ENCODE measurements around the gene MRPL38.
"Not testable (repeated sequence)": the region's sequence is repeated elsewhere in the genome, so short reads cannot be mapped to it uniquely, and the experiment has no call there.

The MRPL38 gene

DNA sequence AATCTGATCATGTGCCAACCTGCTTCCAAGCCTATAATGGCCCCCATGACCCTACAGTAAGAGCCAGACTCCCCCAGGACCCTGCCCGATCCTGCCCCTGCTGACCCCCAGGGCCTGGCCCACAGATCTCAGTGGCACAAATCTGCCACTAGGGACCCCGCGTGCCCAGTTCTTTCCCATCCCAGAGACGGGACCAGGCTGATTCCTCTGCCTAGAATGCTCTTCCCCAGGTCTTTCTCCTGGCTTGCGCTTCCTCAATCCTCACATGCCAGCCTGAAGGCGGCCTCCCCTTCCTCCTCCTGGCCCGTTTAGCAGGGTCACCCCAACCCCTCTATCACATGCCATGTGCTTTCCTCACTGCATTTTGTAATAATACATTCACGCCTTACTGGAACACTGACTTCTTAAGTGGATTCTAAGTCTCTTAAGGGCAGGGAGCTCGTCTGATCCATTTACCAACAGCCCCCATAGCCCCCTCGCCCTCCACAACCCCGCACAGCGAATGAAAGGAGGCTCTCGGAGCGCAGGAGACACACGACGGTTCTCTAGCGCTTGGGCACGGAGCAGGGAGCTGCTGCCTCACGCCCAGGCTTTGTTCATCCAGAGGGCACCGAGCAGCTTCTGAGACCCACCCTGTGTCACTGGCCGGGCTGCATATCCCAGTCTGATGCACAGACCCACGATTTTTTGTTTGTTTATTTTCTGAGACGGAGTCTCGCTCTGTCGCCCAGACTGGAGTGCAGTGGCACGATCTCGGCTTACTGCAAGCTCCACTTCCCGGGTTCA lies 9.1 kb downstream of the MRPL38 start:
- no peak for DNase-seq

DNA sequence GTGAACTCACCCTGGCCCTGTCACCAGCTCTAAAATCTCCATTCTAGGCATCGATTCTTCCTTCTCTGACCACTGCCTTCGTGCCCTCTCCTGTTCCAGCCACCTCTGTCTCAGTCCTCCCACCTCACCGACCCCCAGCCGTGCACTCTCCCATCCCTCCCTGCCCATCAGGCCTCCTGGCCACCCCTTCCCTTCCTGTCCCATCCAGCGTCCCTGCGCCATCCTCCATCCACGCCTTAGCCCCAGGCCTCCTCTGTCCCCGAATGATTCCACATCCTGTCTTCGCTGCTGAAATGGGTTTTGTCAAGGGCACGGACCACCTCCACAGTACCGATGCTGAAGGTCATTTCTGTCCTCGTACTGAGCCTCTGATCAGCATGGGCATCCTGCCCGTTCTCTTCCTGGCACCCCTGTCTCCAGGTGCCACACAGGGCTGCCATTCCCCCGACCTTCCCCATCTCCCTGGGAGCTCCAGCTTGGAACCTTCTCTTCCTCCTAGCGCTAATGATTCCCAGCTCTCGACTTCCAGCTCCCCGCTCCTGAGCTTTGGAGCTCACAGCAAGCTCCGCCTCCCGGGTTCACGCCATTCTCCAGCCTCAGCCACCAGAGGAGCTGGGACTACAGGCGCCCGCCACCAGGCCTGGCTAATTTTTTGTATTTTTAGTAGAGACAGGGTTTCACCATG lies 10.5 kb downstream of the MRPL38 start:
- no peak for DNase-seq

GRCh38 chr17:75893305-75894048 lies 11.2 kb downstream of the MRPL38 start:
- DNase-seq: no peak

GRCh38 chr17:75892556-75893224 lies 12.0 kb downstream of the MRPL38 start:
- no peak for DNase-seq

DNA sequence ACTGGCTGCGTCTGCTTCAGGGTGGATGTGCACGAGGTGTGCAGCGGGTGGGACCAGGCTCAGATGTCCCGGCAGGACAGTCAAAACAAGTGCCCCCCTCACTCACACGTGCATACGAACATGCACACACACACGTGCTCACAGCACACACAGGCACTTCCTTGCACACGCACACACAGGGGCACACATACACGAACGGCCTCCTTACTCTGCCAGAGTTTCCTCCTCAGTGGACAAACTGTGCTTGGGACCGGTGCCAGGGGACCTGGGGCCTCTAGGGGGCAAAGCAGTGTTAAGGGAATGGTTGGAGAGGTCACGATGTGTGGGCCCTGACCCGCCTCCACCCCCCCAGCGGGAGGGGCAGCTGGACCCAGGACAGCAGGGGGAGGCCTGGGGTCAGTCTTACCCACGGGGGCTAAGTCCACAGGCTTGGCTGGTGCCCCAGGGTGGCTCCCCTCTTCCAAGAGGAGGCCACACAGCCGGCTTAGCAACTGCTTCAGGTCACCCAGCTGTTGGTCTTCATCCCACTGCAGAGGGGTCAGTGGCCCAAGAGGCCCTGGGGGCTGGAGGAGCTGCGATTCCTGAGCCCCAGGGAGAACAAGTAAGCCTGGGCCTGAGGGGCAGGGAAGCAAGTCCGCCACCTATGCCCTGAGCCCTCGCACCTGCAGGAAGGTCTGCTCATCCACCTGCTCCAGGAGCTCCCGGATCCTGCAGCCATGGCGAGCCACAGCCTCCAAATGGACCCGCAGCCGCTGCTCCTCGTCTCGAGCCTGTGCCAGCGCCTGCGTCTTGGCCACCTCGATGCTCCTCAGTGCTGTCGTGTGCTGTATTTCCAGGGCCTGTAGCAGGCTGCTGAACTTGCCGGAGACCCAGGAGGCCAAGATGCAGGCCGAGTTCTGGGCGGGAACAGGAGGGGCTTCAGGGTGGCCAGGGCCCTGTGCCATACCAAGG lies 12.8 kb downstream of the MRPL38 start:
- no peak for DNase-seq

DNA sequence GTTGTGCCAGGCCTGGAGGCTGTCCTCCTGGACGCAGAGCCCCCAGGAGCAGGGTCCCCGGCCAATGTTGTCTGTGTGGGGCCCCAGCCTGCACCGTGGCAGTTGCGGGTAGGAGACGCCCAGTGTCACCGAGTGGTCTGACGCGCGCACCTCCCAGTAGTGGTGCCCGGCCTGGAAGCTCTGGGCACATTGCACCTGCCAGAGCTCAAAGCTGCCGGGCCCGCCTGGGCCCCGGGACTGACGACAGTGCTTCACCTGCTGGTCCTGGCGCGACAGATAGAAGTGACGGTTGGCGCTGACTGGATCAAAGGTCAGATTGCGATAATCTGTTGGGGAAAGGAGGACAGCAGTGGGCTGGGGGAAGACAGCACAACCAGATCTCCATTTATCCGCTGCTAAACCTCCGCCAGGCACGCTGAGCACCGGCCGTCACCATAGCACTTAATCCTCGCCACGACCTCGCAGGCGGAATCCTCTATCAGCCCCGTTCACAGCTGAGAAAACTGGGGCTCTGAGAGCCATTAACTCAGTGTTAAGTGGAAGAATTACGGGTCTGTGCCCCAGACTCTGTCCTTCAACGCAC lies 13.6 kb downstream of the MRPL38 start:
- no peak for DNase-seq

DNA sequence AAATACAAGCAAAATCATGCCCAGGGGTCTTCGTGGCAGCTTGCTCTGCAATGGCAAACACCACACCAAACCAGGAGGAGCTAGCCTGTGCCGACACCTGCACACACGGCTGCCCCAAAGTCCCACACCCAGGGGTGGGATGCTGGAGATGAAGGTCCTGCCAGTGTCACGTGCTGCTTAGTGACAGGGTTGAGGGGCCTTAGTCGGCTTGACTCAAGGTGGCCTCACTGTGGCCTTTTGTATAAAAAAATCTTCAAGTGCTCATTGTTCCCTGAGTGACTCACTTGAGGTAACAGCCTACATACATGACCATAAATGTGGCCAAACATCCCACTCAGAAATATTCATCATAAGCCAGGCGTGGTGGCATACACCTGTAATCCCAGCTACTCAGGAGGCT lies 15.2 kb downstream of the MRPL38 start:
- DNase-seq: no peak

- no peak for DNase-seq
Observed at GRCh38 chr17:75888484-75888883, 16.2 kb downstream of the MRPL38 start.

DNA sequence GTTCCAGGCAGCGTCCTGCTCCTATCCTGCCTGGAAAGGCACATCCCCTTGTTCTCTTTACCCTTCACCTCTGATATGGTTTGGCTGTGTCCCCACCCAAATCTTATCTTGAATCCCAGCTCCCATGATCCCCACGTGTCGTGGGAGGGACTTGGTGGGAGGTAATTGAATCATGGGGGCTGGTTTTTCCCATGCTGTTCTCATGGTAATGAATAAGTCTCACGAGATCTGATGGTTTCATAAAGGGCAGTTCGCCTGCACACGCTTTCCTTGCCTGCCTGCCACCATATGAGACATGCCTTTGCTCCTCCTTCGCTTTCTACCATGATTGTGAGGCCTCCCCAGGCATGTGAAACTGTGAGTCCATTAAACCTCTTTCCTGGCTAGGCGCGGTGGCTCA lies 18.8 kb downstream of the MRPL38 start:
- not testable (repeated sequence) for DNase-seq

GRCh38 chr17:75885431-75885830 lies 19.3 kb downstream of the MRPL38 start:
- DNase-seq: no peak

DNA sequence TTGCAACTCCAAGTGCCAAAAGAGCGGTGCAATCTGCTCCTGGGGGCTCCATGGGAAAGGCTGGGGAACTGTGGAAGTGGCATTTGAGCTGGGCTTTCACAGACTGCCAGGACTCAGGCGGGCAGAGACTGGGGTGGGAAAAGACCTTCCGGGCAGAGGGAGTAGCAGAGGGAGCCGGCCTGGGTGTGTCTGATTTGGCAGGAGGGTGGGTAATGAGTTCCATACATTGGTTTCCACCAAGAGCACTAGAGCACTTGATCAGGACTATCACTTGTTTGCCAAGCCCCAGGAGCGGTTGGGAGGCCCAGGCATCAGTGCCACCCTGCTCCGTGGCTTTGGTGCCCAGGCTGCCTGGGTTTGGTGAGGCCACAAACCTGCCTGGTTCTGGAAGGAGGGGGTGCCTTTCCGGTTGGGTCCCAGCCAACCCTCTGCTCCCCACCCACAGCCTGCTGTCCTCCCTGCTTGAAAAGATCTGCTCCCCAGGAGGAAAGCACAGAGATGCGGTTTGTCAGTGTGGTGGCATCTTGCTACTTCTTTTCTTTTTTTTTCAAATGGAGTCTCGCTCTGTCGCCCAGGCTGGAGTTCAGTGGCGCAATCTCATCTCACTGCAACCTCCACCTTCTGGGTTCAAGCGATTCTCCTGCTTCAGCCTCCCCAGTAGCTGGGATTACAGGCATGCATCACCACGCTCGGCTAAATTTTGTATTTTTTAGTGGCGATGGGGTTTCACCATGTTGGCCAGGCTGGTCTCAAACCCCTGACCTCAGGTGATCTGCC lies 22.8 kb downstream of the MRPL38 start:
- no peak for DNase-seq

GRCh38 chr17:75880266-75880665 lies 24.4 kb downstream of the MRPL38 start:
- no peak for DNase-seq

GRCh38 chr17:75878174-75878998 lies 26.3 kb downstream of the MRPL38 start, which contains the start of gene TRIM47:
Gene TRIM47, minus strand, starts transcription at chr17:75878581. Its CDS starts 33 bp downstream, at chr17:75878548.
- no peak for DNase-seq

DNA sequence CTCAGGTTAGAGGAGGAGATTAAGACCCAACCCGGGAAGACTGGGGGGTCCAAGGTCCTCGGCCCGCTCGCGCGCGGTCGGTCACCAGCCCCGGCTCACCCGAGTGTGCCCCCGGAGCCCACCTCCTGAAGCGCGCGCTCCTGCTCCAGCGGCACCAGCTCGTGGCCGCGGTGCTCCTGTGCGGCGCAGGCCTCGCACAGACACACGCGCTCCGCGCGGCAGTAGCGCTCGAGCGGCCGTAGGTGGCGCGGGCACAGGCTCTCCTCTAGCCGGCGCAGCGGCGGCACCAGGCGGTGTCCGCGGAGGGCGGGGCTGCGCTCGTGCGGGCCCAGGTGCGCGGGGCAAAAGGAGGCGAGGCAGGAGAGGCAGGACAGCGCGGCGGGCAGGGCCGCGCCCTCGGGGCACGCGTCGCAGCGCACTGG lies 26.9 kb downstream of the MRPL38 start:
- DNase-seq: peak; percentile 79

- peak; percentile 33 for DNase-seq
Observed at GRCh38 chr17:75876938-75877751, 27.5 kb downstream of the MRPL38 start.

- DNase-seq: peak; percentile 67
Observed at GRCh38 chr17:75876190-75876937, 28.3 kb downstream of the MRPL38 start.

DNA sequence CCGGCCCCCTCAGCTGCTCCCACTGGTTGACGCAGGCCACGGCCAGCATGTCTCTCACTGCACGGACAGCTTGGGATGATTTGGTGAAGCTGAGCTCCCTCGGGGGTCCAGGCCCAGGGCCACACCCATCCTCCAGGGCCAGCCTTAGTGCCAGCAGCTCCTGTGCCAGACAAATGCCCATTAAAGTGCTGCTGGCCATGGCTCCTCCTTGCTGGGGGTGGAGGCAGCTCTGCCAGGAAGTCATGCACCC lies 28.8 kb downstream of the MRPL38 start:
- DNase-seq: no peak

All from activated naive CD4-positive, alpha-beta T cell treated with Interleukin-2 at 50 U/mL for 16 hours (primary cell).